Tracheal epithelial cell (primary cell): ENCODE results near the gene MINDY2. TPM values are rescaled to one million over a fixed set of nuclear protein-coding genes. Genes with fewer than 3 reads are reported as not detected.

Experiments
- total RNA-seq: library from RNA; depleted of rRNA; stranded (reverse); fragments of >200 nt; gene quantifications from 2 replicates; pipeline ENCODE4 v1.2.1, GENCODE V29; 2014

The MINDY2 gene, protein sequence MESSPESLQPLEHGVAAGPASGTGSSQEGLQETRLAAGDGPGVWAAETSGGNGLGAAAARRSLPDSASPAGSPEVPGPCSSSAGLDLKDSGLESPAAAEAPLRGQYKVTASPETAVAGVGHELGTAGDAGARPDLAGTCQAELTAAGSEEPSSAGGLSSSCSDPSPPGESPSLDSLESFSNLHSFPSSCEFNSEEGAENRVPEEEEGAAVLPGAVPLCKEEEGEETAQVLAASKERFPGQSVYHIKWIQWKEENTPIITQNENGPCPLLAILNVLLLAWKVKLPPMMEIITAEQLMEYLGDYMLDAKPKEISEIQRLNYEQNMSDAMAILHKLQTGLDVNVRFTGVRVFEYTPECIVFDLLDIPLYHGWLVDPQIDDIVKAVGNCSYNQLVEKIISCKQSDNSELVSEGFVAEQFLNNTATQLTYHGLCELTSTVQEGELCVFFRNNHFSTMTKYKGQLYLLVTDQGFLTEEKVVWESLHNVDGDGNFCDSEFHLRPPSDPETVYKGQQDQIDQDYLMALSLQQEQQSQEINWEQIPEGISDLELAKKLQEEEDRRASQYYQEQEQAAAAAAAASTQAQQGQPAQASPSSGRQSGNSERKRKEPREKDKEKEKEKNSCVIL
- total RNA-seq, result 21.2 and 24.3 TPM in 2 replicates

DNA sequence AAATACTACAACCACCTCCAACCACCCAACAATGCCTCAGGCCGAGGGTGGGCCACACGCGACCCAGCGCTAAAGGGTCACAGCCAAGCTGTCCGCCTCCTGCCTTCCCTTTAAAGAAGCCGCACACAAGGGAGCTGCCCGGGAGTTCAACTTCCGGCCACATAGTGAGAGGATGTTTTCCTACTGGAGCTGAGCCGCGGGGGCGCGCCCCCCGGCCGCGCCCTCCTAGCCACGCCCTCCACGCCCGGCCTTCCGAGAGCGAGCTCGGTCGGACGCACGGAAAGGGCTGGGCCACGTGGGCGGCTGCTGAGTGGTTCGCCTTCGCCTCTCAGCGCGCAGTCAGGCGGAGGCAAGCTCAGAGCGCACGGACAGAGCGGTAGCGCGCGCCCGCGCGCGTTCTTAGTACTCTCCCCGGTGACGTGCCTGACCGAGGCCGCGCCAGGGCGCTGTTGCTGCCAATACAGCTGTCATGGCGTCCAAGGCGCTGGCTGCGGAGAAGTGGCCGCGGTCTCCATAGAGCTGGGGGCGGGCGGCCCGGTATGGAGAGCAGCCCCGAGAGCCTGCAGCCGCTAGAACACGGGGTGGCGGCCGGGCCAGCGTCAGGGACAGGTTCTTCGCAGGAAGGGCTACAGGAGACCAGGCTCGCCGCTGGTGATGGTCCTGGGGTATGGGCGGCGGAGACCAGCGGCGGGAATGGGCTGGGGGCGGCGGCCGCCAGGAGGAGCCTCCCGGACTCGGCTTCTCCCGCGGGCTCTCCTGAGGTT lies at the start of gene MINDY2:
TSS of gene MINDY2 (plus strand) at position 446 of the 764 bp plus-strand sequence. CDS start at position 540, 94 bp downstream.

DNA sequence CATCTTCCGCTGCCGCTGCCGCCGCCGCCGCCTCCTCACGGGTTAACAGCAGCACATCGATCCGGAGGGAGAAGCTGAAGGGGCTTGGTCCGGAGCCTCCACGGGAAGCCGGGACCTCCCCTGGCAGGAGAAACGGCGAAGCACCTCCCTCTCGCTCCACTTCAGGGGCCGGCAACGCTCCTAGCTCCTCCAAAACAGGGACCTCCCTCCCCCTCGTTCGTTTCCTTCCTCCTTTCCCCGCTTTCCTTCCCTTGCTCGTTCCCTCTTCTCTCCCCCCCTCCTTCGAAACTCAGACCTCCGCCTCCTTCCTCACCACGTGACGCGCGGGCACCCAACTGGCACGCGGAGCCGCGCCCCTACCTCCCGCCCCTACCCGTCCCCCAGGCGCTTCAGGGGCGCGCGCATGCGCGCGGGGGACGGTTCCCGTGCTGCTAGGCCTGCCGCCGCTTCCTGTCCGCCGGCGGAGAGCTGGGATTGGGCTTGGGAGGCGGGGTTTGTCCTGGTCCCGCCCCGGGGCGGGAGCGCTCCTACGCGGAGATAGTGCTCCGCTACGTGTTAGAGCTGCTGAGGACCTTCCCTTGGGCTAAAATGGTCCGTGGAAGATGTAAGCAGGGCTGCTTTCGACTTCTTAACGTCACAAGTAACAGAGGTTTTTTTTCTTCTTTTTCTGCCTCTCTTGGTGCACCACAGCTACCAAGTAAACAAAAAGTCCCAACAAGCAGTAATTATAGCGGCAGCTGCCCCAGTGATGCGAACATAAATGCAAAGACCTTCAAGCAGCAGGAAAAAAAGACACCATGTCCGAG lies 21.4 kb upstream of the MINDY2 start, which contains the start of gene ADAM10:
TSS of gene ADAM10 (minus strand) at position 176 of the 806 bp plus-strand sequence. CDS start at position 3, 173 bp downstream.

Other genes starting within 250 kb of the MINDY2 start
- gene ADAM10, start 21.6 kb upstream of the MINDY2 start, total RNA-seq, result 120 and 133 TPM in 2 replicates
- 51.6 and 55.2 TPM in 2 replicates for gene SLTM, start 162.4 kb downstream of the MINDY2 start, total RNA-seq
- gene RNF111, start 216.4 kb downstream of the MINDY2 start, total RNA-seq, result 11.1 and 16.8 TPM in 2 replicates